ENCODE data around the gene METTL27.

GRCh38 chr7:73885433-73885974 is 43.2 kb upstream of the METTL27 start:
- no peak for TF ChIP-seq EZH2phosphoT487 (IDR thresholded peaks at IDR 0.05; ENCODE audit: borderline replicate concordance)
- no peak for TF ChIP-seq CTCF (conservative IDR thresholded peaks at IDR 0.05; ENCODE audit: low read length)

Measured in Loucy (cell line).